Astrocyte of the cerebellum (primary cell): ENCODE results near the gene DIP2C.

ENCODE experiments used
- DNase-seq: peaks from one replicate; pipeline ENCODE4 v3.0.0-alpha.2; 2011; ENCODE audit warnings: low read depth
- H3K4me3 ChIP-seq: 2 replicates; pipeline ENCODE4 v1.5.1; 2011; ENCODE audit warnings: mild to moderate bottlenecking, low read depth, low read length, moderate library complexity
- CTCF ChIP-seq: IDR thresholded peaks from 2 replicates; pipeline ENCODE4 v1.5.1; 2012; ENCODE audit warnings: low read length, low read depth, moderate library complexity, mild to moderate bottlenecking; ENCODE audit errors: missing control alignments
- in situ Hi-C: cut with HindIII; loops from 2 replicates; pipeline ENCODE4 v1.10.0; 2017; ENCODE audit warnings: low sequenced_read_pairs

DIP2C gene

DNA sequence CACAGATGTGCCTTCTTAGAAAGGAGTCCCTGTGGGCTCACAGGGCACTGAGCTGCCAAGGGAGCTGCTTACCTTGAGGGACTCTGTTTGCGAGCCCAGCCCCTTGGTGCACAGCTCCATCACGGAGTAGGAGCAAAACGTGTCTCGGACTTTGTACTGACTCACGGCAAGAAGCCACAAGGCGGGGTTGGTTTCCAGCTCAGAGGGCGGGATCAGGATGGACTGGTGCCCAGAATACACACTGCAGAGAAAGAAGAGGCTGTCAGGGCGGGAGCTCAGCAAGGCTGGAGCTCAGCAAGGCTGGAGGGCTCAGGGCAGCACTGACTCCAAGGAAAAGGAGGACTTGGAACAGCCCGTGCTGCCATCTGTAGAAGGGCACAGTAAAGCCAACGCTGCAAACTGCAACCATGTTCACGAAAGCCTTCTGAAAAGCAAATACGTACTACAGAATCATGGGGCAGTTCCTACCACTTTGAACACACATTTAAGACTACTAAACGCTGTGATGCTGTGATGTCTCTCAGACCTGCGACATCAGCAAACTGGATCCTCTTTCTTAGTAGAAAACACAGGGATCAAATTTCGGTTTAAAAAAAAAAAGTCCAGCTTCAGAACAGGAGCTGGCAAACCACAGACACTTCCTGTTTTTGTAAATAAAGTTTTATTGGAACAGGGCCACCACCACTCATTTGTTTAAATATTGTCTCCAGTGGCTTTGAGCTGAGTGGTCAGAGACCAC lies 359.9 kb downstream of the DIP2C start:
- DNase-seq: peak; percentile 94
- in situ Hi-C loops: no loop called here
- H3K4me3 ChIP-seq: peak overlapping the region; percentile 19
- peak; percentile 17 for TF ChIP-seq CTCF

DNA sequence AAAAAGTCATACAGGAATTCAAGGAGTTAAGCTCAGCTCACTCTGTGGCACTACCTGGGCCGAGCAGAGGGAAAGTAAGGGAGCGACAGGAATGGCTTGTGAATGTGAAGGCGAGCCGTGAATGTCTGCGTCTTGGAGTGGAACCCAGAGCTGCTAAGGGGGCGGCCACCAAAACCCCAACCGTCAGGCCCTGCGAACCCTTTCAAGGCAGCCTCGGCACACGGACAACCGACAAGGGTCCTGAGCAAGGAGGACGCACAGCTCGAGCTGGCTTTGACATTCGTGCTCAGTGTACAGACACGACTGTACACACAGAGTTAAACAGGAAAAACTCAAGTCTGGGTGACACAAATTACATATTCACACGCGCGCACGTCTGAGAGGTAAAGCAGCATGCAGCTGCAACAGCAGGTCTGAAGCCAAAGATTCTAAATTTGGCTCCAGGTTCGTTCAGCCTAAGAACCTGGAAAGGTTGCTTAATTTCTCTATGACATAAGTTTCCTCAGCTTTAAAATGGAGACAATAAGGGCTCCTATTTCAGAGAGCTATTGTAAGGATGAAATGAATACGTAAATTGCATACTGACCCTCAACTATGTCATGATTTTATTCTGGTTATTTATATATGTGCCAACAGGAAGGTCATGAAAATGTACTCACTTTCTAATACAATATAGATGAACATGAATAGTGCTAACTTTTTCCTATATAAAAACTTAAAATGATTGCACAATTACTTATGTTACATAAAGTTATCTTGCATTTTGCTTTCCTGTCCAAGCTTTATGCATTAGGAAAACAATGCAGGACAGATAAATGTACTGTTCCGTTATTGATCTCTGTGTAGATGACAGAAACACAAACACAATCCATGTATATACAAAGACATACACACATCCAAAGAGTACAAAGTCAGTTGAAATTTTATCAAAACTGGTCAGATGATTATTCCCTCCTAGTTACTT lies 361.3 kb downstream of the DIP2C start:
- no peak overlapping the region for H3K4me3 ChIP-seq
- in situ Hi-C loops: no loop called here
- no peak for TF ChIP-seq CTCF
- no peak for DNase-seq

DNA sequence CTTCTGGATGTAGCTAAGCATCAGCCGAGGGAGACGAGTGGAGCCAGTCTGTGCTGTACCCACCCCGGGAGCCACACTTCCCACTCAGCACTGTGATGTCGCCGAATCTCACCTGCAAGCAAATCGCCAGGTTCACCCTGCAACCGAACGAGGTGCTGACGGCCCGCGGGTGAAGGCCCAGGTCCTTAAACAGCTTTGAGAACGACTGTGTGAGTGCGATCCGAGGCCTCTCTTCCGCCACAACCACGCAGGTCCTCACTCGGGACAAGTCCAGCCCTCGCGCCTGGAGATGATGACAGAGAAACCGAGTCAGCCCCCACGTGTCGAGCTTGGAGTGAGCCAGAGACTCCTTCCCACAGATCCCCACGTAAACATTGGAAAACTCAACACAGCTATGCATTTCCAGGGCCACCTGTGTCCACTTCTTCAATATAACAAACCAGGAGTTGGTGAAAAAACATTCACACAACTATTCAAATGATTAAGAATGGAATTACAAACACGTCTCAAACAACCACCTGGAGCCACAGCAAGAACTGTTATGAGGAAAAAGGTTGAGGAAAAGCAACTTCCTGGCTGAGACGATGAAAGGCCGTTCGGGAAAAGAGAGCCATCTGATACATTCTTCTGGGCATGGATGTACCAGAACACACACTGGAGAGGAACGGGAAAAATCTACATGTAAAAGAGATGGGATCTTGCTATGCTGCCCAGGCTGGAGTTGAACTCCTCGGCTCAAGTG lies 362.4 kb downstream of the DIP2C start:
- no peak for TF ChIP-seq CTCF
- H3K4me3 ChIP-seq: no peak overlapping the region
- in situ Hi-C loops: no loop called here
- no peak for DNase-seq

GRCh38 chr10:326350-326749 lies 363.1 kb downstream of the DIP2C start:
- no peak for TF ChIP-seq CTCF
- H3K4me3 ChIP-seq: no peak overlapping the region
- DNase-seq: no peak
- in situ Hi-C loops: no loop called here

- no peak for TF ChIP-seq CTCF
- H3K4me3 ChIP-seq: no peak overlapping the region
- in situ Hi-C loops: no loop called here
- no peak for DNase-seq
Observed at GRCh38 chr10:325282-325681, 364.2 kb downstream of the DIP2C start.

- TF ChIP-seq CTCF: no peak
- in situ Hi-C loops: no loop called here
- H3K4me3 ChIP-seq: no peak overlapping the region
- no peak for DNase-seq
Observed at GRCh38 chr10:324593-324992, 364.9 kb downstream of the DIP2C start.
